Measurements from ENCODE around the gene SYTL5.

- TF ChIP-seq ZNF274 (IDR thresholded peaks at IDR 0.05; ENCODE audit: low read depth, low read length): no peak
- TF ChIP-seq SUZ12 (IDR thresholded peaks at IDR 0.05; ENCODE audit: extremely low read depth, insufficient read depth, insufficient read length): no peak
Measured at GRCh38 chrX:38106991-38107655, 100.8 kb downstream of the SYTL5 start.
